Measurements from ENCODE around the gene TSNAXIP1. TPM values are rescaled to one million over a fixed set of nuclear protein-coding genes. Genes with fewer than 3 reads are reported as not detected.

Gene TSNAXIP1
- total RNA-seq, 1 experiment from 2014 or later: 1.1 TPM

DNA sequence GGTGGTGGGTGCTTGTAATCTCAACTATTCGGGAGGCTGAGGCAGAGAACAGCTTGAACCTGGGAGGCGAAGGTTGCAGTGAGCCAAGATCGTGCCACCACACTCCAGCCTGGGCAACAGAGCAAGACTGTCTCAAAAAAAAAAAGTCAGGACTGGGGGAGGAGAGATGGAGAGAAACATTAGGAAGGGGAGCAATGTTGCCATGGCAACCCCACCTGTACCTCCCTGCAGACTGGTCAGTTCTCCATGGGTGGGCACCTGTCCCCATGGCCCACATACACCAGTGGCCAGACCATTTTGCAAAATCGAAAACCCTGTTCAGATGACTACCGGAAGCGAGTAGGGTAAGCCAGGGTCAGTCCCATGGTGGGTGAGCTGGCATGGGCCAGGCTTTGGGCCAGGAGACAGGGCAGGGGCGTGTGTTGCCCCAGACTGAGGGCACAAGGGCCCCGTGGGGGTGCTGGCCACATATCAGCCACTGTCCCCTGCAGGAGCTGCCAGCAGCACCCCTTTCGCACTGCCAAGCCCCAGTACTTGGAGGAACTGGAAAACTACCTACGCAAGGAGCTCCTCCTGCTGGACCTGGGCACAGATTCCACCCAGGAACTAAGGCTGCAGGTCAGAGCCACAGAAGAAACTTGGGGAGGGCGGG is 14.0 kb downstream of the TSNAXIP1 start:
- TF ChIP-seq CTCF (IDR thresholded peaks at IDR 0.05; ENCODE audit: unreplicated experiment): no peak
- ChIA-PET POLR2A (no interaction called here), CTCF (interaction anchor here (0.5 to 1.3 kb wide), 5 partner anchors 46 to 300 kb away, joined by 3 to 4 read pairs (median 3); no protein-coding TSS in a partner anchor)
- no peaks in the 10 kb centered on the region for H3K4me1 Mint-ChIP-seq (ENCODE audit: insufficient read depth, unreplicated experiment)
- H3K27me3 Mint-ChIP-seq (ENCODE audit: insufficient read depth, unreplicated experiment): no peaks in the 10 kb centered on the region
- no peak for DNase-seq (ENCODE audit: unreplicated experiment)
- H3K4me3 Mint-ChIP-seq (ENCODE audit: unreplicated experiment): no peak overlapping the region
- H3K9me3 Mint-ChIP-seq (ENCODE audit: unreplicated experiment): no peaks in the 10 kb centered on the region
- intact Hi-C loops (cut with micrococcal nuclease): no loop called here
- BruUV-seq (replicated peaks): no TSS peak
- no peaks in the 10 kb centered on the region for H3K36me3 Mint-ChIP-seq (ENCODE audit: insufficient read depth, unreplicated experiment)
- no peak overlapping the region for H3K27ac Mint-ChIP-seq (ENCODE audit: low read depth, unreplicated experiment)

DNA sequence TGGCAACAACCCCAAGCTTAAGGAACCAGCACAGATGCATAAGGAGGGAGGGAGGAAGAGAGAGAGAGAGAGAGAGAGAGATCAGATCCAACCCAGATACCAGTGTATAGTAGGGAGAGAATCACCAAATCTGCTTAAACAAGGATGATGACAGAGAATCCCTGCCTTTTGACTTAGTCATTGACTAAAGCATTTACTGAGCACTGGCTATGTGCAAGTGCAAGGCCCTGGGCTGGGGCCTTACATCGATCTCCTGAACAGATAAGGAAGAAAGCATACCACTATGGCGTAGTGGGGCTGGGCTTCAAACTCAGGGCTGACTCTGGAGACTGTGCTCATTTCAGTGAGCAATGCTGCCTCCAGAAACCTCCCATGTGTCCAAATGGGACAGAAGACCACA is 15.8 kb downstream of the TSNAXIP1 start:
- Mint-ChIP-seq H3K4me1 (ENCODE audit: insufficient read depth, unreplicated experiment) (no peaks in the 10 kb centered on the region), H3K27ac (ENCODE audit: low read depth, unreplicated experiment) (no peak overlapping the region), H3K9me3 (ENCODE audit: unreplicated experiment) (no peaks in the 10 kb centered on the region), H3K27me3 (ENCODE audit: insufficient read depth, unreplicated experiment) (no peaks in the 10 kb centered on the region), H3K4me3 (ENCODE audit: unreplicated experiment) (no peak overlapping the region), H3K36me3 (ENCODE audit: insufficient read depth, unreplicated experiment) (no peaks in the 10 kb centered on the region)
- BruUV-seq (replicated peaks): no TSS peak
- no peak for TF ChIP-seq CTCF (IDR thresholded peaks at IDR 0.05; ENCODE audit: unreplicated experiment)
- no peak for DNase-seq (ENCODE audit: unreplicated experiment)
- CTCF ChIA-PET: interaction anchor here (0.6 kb wide), 1 partner anchor 54 kb away, joined by 4 read pairs; no protein-coding TSS in a partner anchor
- POLR2A ChIA-PET: interaction anchor here (0.7 kb wide), 1 partner anchor 96 kb away, joined by 4 read pairs; no protein-coding TSS in a partner anchor
- intact Hi-C loops (cut with micrococcal nuclease): no loop called here

DNA sequence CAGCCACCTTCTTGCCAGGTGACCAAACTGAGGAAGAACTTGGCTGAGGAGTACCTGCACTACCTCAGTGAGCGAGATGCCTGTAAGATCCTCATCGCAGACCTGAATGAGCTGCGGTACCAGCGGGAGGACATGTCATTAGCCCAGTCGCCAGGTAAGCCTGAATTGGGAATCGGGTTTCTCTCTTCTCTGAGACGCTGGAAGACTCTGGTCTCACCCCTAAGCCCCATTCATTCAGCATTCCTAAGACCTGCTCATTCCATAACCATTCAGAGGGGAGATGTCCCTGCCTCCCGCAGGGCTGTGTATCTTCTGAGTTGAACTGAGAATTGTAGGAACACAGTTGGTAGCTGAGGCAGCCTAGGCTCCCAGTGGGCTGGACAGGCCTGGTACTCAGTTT is 18.4 kb downstream of the TSNAXIP1 start:
- H3K27ac Mint-ChIP-seq (ENCODE audit: low read depth, unreplicated experiment): no peak overlapping the region
- no peak for DNase-seq (ENCODE audit: unreplicated experiment)
- no peak overlapping the region for H3K4me3 Mint-ChIP-seq (ENCODE audit: unreplicated experiment)
- ChIA-PET POLR2A (no interaction called here), CTCF (interaction anchor here (0.6 to 3.7 kb wide), 5 partner anchors 9 to 330 kb away, joined by 3 to 34 read pairs (median 3); no protein-coding TSS in a partner anchor)
- intact Hi-C loops (cut with micrococcal nuclease): no loop called here
- H3K36me3 Mint-ChIP-seq (ENCODE audit: insufficient read depth, unreplicated experiment): no peaks in the 10 kb centered on the region
- no peaks in the 10 kb centered on the region for H3K9me3 Mint-ChIP-seq (ENCODE audit: unreplicated experiment)
- no peaks in the 10 kb centered on the region for H3K27me3 Mint-ChIP-seq (ENCODE audit: insufficient read depth, unreplicated experiment)
- no peak for TF ChIP-seq CTCF (IDR thresholded peaks at IDR 0.05; ENCODE audit: unreplicated experiment)
- no peaks in the 10 kb centered on the region for H3K4me1 Mint-ChIP-seq (ENCODE audit: insufficient read depth, unreplicated experiment)
- no TSS peak for BruUV-seq (replicated peaks)

DNA sequence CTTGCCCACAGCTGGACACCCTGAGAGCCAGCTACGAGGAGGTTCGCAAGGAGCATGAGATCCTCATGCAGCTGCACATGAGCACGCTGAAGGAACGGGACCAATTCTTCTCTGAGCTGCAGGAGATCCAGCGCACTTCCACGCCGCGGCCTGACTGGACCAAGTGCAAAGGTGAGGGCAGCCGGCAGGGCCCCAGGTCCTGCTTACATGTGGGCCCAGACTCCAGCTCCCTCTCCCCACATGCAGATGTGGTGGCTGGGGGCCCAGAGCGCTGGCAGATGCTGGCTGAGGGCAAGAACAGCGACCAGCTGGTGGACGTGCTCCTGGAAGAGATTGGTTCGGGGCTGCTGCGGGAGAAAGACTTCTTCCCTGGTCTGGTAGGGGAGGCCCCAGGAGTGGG is 19.2 kb downstream of the TSNAXIP1 start:
- peaks cover 6% of the 10 kb centered on the region for H3K36me3 Mint-ChIP-seq (ENCODE audit: insufficient read depth, unreplicated experiment)
- POLR2A ChIA-PET: interaction anchor here (0.6 to 1.8 kb wide), 2 partner anchors 110 to 122 kb away, joined by 5 read pairs; partner anchors contain the start of gene PSMB10
- intact Hi-C loops (cut with micrococcal nuclease): no loop called here
- no peaks in the 10 kb centered on the region for H3K9me3 Mint-ChIP-seq (ENCODE audit: unreplicated experiment)
- no peak for DNase-seq (ENCODE audit: unreplicated experiment)
- no TSS peak for BruUV-seq (replicated peaks)
- CTCF ChIA-PET: interaction anchor here (0.6 to 3.7 kb wide), 4 partner anchors 10 to 139 kb away, joined by 3 to 34 read pairs (median 4); no protein-coding TSS in a partner anchor
- H3K27me3 Mint-ChIP-seq (ENCODE audit: insufficient read depth, unreplicated experiment): no peaks in the 10 kb centered on the region
- H3K27ac Mint-ChIP-seq (ENCODE audit: low read depth, unreplicated experiment): no peak overlapping the region
- no peaks in the 10 kb centered on the region for H3K4me1 Mint-ChIP-seq (ENCODE audit: insufficient read depth, unreplicated experiment)
- no peak overlapping the region for H3K4me3 Mint-ChIP-seq (ENCODE audit: unreplicated experiment)
- no peak for TF ChIP-seq CTCF (IDR thresholded peaks at IDR 0.05; ENCODE audit: unreplicated experiment)

Measured in MCF 10A (cell line).